AG10803 (cell line): ENCODE results near the gene FOXRED1.
A peak's percentile ranks its signal among the peaks of the same experiment; 100 is the strongest.

Experiments used
- DNase-seq: peaks from one replicate; pipeline ENCODE4 v3.0.0; 2010; ENCODE audit warnings: low read depth
- H3K4me3 ChIP-seq: 2 replicates; pipeline ENCODE4 v1.5.1; 2011; ENCODE audit warnings: mild to moderate bottlenecking, low read length, control low read depth
- CTCF ChIP-seq: conservative IDR thresholded peaks from 2 replicates; pipeline ENCODE4 v1.5.1; 2011; ENCODE audit warnings: mild to moderate bottlenecking, low read length, control low read depth, inconsistent platforms

FOXRED1 gene

DNA sequence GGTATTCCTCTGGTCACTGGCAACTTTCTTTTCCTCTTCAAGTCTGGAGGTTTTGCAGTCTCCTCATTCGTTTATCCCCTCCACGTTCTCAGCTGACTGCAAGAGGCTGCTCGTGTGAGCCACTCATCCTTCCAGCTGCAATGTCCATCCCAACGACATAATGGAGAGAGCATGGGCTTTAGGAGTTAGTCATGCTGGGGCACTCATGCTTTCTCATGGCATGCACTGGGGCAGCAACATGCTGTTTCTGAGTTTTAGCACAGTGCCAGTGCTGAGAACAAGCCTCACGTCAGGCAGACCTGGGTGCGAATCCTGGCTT is 42.0 kb downstream of the FOXRED1 start:
- no peak for TF ChIP-seq CTCF
- DNase-seq = peak; percentile 25
- no peak overlapping the region for H3K4me3 ChIP-seq

GRCh38 chr11:126311401-126312291 is 42.7 kb downstream of the FOXRED1 start:
- 0 out of 2 replicates have a peak, but pooled peaks have one; percentile 4 for TF ChIP-seq CTCF
- no peak overlapping the region for H3K4me3 ChIP-seq
- peak; percentile 47 for DNase-seq

DNA sequence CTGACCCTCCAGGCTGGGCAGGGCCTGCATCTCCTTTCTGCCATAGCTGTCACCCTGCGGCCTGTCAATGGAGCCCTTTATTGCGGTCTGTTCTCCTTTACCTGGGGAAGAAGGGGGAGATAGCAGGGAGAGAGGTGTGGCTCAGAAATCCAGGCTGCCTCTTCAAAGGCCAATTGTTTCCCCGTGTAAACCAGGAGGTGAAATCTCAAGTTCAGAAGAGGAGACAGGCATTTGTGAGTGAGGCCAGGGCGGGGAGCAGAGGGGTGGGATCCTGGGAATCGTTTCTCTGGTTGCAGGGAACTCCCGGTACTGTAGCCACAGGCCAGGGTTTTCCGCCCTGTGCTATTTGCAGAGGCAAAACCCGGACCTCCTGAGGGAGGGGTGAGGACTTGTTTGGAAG is 44.0 kb downstream of the FOXRED1 start:
- H3K4me3 ChIP-seq = no peak overlapping the region
- no peak for DNase-seq
- no peak for TF ChIP-seq CTCF

GRCh38 chr11:126313826-126314225 is 44.9 kb downstream of the FOXRED1 start:
- no peak overlapping the region for H3K4me3 ChIP-seq
- TF ChIP-seq CTCF = no peak
- no peak for DNase-seq

- no peak for DNase-seq
- no peak for TF ChIP-seq CTCF
- no peak overlapping the region; the same call in 1 of the 2 replicates for H3K4me3 ChIP-seq
These were observed 48.4 kb downstream of the FOXRED1 start for GRCh38 chr11:126317432-126317755.

GRCh38 chr11:126317756-126318573 is 49.0 kb downstream of the FOXRED1 start:
- peak overlapping the region; percentile 52 for H3K4me3 ChIP-seq
- peak; percentile 90 for DNase-seq
- TF ChIP-seq CTCF = no peak
